SHP77 treated with DMSO at 0.1 percent for 48 hours (cell line): ENCODE data around the gene RPLP2.

Source experiments
- DNase-seq: peaks from one replicate; lab custom pipeline; 2025; lab: John Stamatoyannopoulos, UW

RPLP2 gene

GRCh38 chr11:791658-792534 lies 17.9 kb upstream of the RPLP2 start:
- no peak for DNase-seq

GRCh38 chr11:792535-792821 lies 17.3 kb upstream of the RPLP2 start:
- DNase-seq = no peak

- no peak for DNase-seq
Measured at GRCh38 chr11:792873-793272, 16.9 kb upstream of the RPLP2 start.

DNA sequence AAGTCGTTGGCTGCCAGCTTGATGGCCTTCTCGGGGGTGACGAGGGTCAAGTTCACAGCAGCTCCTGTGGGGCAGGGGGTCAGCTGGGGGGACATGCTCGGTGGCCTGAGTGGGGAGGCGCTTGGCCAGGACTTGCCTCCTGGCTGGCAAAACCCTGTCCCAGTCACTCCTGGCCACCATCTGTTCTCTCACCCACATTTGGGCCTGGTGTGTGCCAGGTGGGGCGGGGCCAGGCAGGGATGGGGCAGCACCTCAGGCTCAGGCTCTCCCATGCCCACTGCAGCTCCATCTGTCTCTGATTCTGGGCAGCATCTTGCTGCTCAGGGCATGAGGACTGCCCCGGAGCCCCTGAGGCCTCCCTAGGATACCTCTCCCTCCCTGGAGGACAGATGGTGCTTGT lies 16.2 kb upstream of the RPLP2 start:
- no peak for DNase-seq

- DNase-seq = no peak
Measured at GRCh38 chr11:794013-794765, 15.6 kb upstream of the RPLP2 start.

DNA sequence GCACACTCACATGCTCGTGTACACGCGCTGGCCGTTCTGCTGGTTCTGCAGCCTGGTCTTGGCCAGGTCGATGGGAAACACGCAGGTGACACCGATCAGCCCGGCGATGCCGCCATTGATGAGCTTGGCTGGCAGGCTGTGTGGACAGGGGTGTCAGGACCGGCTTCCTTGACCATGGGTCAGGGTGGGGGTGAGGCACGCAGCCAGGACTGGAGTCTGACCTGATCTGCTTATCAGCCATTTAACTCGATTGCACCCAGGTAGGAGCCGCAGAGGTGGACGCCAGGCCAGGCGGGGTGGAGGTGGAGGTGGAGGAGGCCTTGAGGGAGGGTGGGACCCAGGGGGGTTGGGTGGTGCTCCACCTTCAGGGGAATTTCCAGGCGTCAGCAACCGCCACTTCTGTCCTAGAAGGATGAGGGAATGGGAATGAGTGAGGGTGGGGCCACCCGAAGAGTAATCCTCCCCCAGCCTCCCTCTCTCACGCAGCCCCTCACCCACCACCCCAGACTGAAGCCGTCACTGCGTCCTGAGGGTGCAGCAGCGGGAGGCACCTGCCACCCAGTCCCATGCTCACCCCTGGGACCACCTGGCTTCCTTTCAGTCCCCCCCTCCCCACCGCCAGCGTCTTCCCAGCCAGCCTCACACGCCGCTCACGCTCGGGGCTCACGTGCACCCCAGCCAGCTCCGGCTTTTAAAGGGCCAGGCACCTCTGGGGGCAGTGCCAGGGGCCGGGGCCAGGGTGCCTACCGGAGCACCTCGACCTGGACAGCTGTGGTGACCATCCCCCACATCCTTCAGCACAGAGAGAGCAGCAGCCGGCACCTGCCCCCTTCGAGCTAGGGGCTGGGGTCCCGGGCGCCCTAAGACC lies 14.8 kb upstream of the RPLP2 start:
- DNase-seq = no peak

DNA sequence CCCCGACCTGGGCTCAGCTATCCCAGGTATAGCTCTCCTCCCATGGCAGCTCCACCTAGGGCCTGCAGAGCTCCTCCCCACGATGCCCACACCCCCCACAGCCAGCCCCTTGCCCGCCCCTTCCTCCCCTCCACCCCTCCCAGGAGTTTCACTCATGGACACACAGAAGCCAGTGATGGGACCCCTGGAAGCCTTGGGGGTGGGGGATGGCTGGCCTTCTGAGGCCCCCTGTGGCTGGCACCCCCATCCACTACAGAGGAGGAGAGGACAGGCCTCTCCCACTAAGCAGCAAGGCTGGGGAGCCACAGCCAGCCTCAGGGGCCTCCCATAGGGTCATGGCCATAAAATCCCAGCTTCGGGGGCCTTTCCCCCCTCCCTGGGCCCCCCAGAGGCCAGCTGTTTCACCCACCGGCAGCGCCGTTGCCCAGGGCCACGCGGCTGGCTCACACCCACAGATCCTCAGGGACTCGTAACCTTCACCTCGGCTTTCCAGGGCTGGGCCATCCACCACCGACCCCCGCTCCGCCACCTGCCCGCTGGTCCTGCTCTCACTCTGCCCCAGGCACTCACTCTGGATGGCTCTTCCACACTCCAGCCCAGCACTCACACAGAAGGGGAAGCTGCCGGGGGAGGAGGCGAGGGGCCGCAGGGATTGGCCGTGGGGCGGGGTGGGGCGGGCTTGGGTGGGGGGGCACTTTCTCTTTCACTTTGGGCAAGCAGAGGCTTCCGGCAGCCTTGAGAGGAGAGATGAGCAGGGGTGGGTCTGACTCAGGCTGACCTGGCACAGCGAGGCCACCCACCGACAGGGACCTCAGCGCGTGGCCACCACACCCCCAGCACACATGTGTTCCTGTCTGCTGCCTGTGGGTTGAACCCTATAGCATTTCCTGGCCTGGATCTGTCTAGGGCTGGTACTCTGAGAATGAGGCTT lies 13.9 kb upstream of the RPLP2 start:
- no peak for DNase-seq

DNA sequence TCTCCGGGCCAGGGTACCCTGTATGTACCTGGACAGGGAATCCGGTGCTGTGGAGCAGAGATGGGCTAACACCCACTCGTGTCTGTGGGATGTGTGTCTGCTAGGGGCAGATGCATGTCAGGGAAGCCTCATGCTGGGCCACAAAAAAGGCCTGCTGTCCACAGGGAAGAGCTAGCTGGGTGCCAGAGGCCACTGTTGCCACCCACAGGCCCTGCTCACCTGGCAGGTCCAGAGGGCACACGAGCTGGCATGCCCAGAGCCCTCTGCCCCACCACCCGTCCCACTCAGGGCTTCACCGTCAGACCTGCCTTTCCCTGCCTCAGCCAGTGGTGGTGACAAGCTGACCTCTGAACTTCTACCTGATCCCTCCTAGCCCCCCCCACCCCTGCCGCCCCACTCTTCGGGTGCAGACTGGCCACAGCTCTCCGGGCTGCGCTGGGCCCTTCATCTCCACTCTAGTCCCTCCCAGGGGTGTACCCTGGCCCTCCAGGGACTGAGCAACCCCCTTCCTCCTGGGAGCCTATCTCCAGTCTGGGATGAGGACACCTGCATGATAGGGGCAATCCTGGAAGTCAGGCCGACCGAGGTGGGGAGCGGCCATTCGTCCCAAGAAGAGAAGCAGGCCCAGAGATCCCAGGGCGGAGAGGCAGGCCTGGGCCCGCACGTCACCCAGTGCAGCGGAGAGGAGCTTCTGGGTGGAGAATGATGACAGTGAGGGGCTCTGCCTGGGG lies 13.0 kb upstream of the RPLP2 start:
- no peak for DNase-seq

DNA sequence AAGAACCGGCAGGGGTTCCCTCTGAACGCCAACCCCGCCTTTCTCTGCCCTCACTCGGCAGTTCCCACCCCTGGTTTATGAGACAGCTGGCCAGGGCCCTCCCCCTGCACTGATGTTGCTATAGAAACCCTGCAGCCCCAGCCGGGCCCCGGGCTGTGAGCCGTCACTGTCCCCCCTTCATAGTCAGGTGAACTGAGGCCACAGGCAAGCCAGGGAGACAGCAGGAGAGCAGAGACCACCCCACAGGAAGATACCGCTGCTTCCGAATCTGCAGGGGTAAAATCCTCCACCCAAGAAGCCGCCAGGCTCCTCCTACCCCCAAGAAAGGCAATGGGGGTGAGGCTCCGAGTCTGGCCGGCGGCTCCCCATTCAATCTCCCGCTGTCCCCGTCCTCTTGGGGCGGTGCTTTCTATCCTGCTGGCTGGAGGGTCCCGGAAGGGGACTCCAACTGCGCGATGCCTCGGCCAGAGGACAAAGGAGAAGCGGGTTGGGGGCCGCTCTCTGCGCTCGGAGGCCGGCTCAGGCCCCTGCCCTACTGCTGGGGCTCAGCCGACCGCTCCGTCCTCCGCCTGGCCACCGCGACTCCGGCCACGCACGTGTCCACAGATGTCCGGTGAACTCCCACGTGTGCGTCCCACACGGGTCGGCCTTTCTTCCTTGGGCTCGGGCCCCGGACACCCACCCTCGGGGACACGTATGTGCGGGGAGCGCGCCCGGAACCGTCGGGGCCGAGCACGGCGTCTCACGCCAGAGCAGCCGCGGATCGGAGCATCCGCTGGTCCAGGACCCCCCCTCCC lies 12.3 kb upstream of the RPLP2 start:
- DNase-seq = peak; percentile 15

GRCh38 chr11:798093-798713 lies 11.6 kb upstream of the RPLP2 start, which contains the start of gene SLC25A22:
SLC25A22 (minus strand) TSS chr11:798281; CDS start chr11:795006, 3,275 bp downstream.
- DNase-seq = peak; percentile 6

DNA sequence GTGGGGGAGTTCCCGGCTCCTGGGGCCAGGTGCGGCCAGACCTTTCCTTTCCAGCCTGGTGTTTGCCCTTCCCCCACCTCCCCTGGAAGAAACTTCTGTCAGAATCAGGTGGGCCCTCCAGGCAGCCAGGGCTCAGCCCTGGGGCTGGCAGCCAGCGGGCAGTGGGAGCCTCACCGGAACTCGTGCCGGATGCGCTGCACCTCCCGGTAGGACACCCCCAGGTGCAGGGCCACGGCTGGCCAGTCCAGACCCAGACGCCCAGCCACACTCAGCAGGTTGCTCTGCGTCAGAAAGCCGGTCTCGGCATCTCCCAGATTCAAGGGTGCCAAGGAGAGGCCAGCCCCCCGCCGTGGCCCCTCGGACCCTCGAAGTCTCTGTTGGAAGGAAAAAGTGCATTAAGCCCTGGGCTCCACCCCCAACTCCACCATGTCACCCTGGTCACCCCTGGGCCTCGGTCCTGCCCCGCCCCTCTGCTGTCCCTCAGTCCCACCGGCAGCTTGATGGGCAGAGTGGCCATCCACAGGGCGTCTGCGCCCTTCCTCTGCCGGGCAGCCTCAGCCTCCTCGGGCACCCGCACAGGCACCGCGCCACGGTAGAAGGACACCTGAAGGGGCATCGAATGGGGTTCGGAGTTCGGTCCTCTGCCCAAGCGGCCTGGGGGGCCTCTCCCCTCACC lies 10.0 kb upstream of the RPLP2 start:
- no peak for DNase-seq

DNA sequence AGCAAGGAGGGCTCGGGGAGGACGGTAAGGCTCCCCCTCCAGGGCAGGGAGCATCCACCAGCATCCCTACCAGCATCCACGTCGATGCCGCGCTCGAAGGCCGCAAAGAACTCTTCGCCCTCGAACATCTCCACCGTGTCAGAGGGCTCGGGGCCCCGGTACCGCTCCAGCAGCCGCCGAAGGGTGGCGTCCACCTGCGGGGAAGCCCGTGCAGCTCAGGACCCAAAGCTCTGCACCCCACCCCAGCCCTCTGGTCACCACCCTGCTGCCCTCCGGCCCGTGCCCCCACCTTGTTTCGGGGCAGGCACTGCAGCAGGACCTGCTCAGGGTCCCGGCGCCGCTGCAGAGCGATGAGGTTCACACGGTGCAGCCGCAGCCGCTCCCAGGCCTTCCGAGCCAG lies 9.3 kb upstream of the RPLP2 start:
- DNase-seq = no peak

DNA sequence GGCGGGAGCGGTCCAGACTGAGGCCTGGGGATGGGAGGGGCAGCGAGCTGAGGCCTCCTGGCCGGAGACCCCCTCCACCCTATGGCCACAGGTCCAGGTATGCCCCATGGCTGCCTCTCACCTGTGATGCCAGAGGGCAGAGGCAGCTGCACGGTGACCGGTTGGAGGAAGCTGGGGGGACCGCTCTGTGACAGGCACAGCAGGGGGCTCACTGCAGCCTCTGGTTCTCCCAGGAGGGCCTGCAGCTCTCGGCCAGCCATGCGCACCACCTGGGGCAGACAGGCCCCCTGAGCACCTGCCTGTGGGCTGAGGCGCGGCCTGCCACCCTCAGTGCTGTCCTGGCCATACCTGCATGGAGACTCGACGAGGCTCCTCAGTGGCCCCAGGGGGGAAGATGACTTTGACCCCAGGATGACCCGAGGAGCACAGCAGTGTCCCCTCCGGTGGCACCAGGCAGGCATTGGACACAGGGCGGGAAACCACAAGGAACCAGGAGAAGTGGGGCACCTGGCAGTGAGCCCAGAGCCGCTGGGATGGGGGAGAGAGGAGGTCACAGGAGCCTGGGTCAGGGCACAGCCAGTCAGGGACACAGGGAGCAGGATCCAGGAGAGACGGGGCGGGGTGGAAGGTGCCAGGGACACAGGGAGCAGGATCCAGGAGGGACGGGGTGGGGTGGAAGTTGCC lies 8.5 kb upstream of the RPLP2 start:
- DNase-seq = no peak

- no peak for DNase-seq
Measured at GRCh38 chr11:802018-802617, 7.6 kb upstream of the RPLP2 start.

DNA sequence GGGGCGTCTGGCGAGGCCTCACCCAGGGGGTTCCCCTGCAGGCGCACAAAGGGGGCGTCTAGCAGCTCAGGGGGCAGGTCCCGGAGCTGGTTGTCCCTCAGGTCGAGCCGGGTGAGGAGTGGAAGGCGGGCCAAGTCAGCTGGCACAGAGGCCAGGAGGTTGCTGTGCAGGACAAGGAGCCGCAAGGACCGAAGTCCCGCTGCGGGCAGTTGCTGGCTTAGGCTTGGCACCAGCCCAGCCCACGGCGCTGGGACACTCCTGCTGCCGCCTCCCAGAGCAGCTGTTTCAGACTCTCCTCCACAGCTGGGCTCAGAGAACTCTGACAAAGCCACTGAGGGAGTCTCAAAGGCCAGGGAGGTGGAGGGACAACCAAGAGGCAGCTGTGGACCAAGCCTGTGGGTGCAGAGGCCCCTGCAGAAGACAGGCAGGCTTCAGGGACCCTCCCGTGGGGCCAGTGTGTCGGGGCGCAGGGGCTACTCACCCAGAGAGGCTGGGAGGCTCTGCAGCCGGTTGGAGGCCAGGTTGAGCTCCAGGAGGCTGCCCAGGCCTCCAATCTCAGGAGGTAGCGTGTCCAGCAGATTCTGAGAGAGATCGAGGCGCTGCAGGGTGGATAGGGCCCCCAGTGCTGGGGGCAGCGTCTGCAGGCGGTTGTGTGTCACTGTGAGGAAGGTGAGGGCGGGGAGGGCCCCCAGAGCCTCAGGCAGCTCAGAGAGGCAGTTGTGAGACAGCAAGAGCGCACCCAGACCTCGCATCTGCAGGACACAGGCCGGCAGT lies 6.9 kb upstream of the RPLP2 start:
- DNase-seq = no peak

DNA sequence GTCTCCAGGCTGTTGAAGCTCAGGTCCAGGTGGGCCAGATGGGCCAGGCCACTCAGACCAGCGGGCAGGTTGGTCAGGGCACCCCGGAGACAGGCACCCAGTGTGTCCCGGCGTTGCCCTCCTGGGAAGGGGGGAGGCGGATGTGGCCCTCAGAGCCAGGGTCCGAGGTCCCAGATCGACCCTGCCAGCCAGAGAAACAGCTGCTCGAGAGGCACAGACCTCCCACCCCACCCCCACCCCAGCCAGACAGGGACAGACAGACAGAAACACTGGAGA lies 6.4 kb upstream of the RPLP2 start:
- DNase-seq = no peak
